ENCODE results near the gene GET3.

GET3 gene

DNA sequence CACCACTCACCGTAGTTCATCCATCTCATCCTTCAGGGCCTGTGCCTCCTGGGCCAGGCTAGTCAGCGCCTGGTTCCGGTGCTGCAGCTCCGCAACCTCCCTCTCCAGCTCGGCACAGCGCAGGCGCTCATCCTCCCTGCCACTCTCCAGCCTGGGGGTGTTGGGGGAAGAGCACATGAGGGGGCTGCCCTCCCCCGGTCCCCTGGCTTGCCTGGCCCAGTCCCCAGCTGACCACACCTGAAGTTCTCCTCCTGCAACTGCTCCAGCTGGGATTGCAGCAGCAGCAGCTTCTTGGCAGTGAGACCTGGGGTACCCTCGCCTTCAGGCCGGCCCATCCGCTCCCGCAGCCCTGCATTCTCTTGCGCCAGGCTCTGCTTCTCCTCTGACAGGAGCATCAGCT, 33.6 kb downstream of the GET3 start:
- ChIA-PET CTCF (interaction anchor here (1.2 to 29.3 kb wide), 3 partner anchors 25 to 55 kb away, joined by 3 to 1565 read pairs (median 660); partner anchors contain the start of genes BEST2, GET3, JUNB and PRDX2), POLR2A (interaction anchor here (0.6 to 1.2 kb wide), 2 partner anchors 21 to 110 kb away, joined by 3 to 8 read pairs; partner anchors contain the start of gene JUNB)
- DNase-seq (ENCODE audit: low read depth, low spot score), result no peak
- no peak overlapping the region for H3K4me3 ChIP-seq (ENCODE audit: low read depth, low read length)
- TF ChIP-seq, protein P1, sequence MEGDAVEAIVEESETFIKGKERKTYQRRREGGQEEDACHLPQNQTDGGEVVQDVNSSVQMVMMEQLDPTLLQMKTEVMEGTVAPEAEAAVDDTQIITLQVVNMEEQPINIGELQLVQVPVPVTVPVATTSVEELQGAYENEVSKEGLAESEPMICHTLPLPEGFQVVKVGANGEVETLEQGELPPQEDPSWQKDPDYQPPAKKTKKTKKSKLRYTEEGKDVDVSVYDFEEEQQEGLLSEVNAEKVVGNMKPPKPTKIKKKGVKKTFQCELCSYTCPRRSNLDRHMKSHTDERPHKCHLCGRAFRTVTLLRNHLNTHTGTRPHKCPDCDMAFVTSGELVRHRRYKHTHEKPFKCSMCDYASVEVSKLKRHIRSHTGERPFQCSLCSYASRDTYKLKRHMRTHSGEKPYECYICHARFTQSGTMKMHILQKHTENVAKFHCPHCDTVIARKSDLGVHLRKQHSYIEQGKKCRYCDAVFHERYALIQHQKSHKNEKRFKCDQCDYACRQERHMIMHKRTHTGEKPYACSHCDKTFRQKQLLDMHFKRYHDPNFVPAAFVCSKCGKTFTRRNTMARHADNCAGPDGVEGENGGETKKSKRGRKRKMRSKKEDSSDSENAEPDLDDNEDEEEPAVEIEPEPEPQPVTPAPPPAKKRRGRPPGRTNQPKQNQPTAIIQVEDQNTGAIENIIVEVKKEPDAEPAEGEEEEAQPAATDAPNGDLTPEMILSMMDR (IDR thresholded peaks at IDR 0.05; ENCODE audit: insufficient read depth, low read length, missing control alignments), result no peak

DNA sequence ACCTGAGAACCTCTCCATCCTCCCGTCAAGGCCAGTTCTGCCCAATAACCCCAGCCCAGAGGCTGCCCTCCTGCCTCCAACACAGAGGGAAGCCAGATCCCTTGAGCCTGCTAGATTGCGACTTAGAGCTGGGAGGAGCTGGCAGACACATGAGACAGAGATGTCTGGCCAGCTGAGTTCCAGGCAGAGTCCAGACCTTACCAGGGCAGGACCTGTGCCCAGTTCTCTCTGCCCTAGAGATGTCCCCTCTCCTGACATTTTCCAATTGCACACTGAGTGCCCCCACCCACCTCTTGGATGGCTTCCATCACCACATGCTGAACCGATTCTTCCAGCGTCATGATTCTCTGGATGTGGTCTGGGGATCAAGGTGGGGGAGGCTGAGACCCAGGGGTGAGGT, 35.0 kb downstream of the GET3 start:
- POLR2A ChIA-PET, result interaction anchor here (2.7 kb wide), 1 partner anchor 20 kb away, joined by 21 read pairs; the partner anchor contains the start of gene JUNB
- TF ChIP-seq, protein P1 (IDR thresholded peaks at IDR 0.05; ENCODE audit: insufficient read depth, low read length, missing control alignments), result no peak
- H3K4me3 ChIP-seq (ENCODE audit: low read depth, low read length), result no peak overlapping the region
- CTCF ChIA-PET, result interaction anchor here (0.9 to 29.3 kb wide), 6 partner anchors 11 to 103 kb away, joined by 3 to 1565 read pairs (median 23); partner anchors contain the start of genes JUNB, PRDX2, RNASEH2A and THSD8
- no peak for DNase-seq (ENCODE audit: low read depth, low spot score)

DNA sequence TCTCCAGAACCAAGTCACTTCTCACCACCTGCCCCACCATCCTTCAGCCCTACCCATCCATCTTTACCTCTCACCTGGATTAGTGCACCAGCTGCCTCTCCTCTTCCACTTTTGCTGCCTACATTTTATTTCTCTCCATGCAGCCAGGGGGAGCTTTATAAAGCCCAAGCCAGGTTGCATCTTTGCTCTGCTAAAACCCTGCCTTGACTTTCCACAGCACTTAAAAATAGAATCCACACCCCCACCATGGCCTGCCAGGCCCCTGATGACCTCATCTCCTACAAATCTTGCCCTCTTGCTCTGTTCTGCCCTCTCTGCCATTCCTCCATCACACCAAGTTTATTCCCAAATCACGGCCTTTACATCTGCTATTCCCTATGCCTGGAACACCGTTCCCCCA, 36.3 kb downstream of the GET3 start:
- CTCF ChIA-PET, result interaction anchor here (0.9 to 29.3 kb wide), 12 partner anchors 9 to 102 kb away, joined by 3 to 1565 read pairs (median 4); partner anchors contain the start of genes GET3, JUNB, PRDX2 and RNASEH2A
- POLR2A ChIA-PET, result interaction anchor here (2.7 kb wide), 1 partner anchor 19 kb away, joined by 21 read pairs; the partner anchor contains the start of gene JUNB
- no peak for DNase-seq (ENCODE audit: low read depth, low spot score)
- TF ChIP-seq, protein P1 (IDR thresholded peaks at IDR 0.05; ENCODE audit: insufficient read depth, low read length, missing control alignments), result peak; percentile 33
- H3K4me3 ChIP-seq (ENCODE audit: low read depth, low read length), result no peak overlapping the region

DNA sequence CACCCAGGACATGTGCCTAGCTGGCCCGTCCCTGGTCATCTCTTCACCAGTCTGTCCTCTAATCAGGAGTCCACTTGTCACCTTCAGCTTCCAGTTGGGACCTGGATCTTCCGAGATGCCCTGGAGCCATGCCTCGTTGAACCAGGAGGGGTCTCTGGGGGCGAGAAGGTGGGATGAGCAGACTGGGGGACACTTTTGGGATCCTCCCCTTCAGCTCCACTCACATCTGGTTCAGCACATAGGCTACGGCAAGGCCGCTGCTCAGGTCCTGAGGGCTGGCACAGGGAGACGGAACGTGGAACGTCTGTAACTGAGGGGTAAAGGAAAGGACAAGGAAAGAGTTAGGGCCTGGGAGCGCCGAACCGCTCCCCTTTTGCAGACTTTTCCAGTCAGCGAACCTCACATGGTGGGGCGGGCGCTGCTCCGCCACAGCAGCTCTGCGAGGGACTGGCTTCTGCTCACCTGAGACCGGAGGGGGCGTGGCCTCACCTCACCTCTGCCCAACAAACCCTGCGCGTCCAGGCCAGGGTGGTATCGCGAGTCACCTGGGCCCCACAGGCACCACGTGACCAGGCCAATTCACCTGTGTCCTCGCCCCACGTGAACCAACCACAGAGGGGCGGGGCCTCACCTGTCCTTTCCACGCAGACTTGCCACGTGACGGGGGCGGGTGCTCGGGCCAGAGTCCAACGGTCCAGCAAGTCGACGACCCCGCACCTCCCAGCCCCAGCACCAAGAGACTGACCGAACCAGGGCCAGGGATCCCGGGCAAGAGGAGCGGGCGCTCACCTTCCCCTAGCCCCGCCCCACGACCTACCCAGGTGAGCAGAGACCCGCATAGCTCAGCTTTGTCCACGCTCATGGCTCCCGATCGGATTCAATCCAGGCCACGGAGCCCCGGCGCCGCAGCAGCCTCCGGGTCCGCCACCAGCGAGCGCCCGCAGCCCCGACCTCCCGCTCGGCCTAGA, 37.6 kb downstream of the GET3 start, which contains the start of gene HOOK2:
Gene HOOK2 (minus strand): TSS at position 965 of the 968 bp plus-strand sequence. CDS start 103 bp downstream, at position 862.
- POLR2A ChIA-PET, result interaction anchor here (2.7 kb wide), 1 partner anchor 17 kb away, joined by 21 read pairs; the partner anchor contains the start of gene JUNB
- TF ChIP-seq, protein P1 (IDR thresholded peaks at IDR 0.05; ENCODE audit: insufficient read depth, low read length, missing control alignments), result no peak
- CTCF ChIA-PET, result interaction anchor here (1.2 to 29.3 kb wide), 9 partner anchors 8 to 73 kb away, joined by 3 to 1565 read pairs (median 8); partner anchors contain the start of genes JUNB, PRDX2, RNASEH2A and THSD8
- peak within 1 kb of the TSS; percentile 86 for H3K4me3 ChIP-seq (ENCODE audit: low read depth, low read length)
- DNase-seq (ENCODE audit: low read depth, low spot score), result no peak

DNA sequence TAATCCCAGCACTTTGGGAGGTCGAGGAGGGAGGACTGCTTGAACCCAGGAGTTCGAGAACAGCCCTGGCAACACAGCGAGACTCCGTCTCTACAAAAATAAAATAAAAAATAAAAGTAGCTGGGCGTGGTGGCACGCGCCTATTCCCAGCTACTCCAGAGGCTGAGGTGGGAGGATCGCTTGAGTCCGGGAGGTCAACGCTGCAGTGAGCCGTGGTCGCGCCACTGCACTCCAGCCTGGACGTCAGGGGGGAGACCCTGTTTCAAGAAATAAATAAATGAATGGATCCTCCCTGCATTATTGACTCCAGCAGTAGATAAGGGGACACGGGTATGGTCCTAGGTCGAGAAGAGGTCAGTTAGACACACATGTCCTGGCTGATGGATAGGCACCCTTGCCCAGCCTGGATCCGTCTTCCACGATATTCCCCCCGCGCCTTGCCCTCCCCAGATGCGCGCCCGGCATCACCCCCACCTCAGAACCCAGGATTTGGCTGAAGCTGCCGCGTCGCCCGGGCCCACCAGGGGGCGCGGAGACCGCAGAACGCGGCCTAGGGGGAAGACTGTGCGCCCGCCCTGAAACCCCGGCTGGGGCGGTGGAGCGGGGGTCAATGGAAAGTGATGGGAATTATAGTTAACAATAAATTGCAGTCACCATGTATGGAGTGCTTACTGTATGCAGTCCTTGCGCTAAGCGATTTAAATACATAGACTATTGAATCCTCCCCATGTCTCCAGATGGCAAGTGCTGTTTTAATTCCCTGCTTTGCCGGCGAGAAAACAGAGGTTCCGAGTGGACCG, 40.1 kb downstream of the GET3 start:
- POLR2A ChIA-PET, result interaction anchor here (0.7 to 3.9 kb wide), 5 partner anchors 11 to 29 kb away, joined by 3 to 158 read pairs (median 6); partner anchors contain the start of genes JUNB and RNASEH2A
- CTCF ChIA-PET, result interaction anchor here (0.6 to 29.3 kb wide), 19 partner anchors 10 to 155 kb away, joined by 3 to 1565 read pairs (median 4); partner anchors contain the start of genes DNASE2, GET3, JUNB and PRDX2
- TF ChIP-seq, protein P1 (IDR thresholded peaks at IDR 0.05; ENCODE audit: insufficient read depth, low read length, missing control alignments), result peak; percentile 99
- peak overlapping the region; percentile 67 for H3K4me3 ChIP-seq (ENCODE audit: low read depth, low read length)
- DNase-seq (ENCODE audit: low read depth, low spot score), result no peak
